Keratinocyte (primary cell): ENCODE data around the gene MAPK14. TPM values are rescaled to one million over a fixed set of nuclear protein-coding genes. Genes with fewer than 3 reads are reported as not detected.

Source experiments
- DNase-seq: peaks from one replicate; pipeline ENCODE4 v3.0.0-alpha.2; 2011; ENCODE audit warnings: low read depth, missing footprints, low spot score
- FAIRE-seq: peaks from 2 replicates; lab custom pipeline; 2011; peaks lifted over from hg19 to GRCh38; lab: Jason Lieb, UNC
- H2AFZ ChIP-seq: 2 replicates; pipeline ENCODE4 v1.6.0; 2012; ENCODE audit warnings: low read length, control low read depth, inconsistent platforms; ENCODE audit not compliant: control insufficient read depth
- H3K27ac ChIP-seq: 2 replicates; pipeline ENCODE4 v1.5.1; 2011; ENCODE audit warnings: low read length; ENCODE audit not compliant: control insufficient read depth, insufficient read depth
- H3K27me3 ChIP-seq: 3 replicates; pipeline ENCODE4 v1.6.0; 2011; ENCODE audit warnings: low read length; ENCODE audit not compliant: control insufficient read depth, insufficient read depth; ENCODE audit errors: extremely low read depth
- H3K36me3 ChIP-seq, 2 experiments: 2 replicates in 1 of 2; 3 replicates in 1 of 2; pipeline ENCODE4 v1.5.1; 2011; ENCODE audit warnings: low read length in 2 of 2, mild to moderate bottlenecking in 1 of 2; ENCODE audit not compliant: control insufficient read depth in 2 of 2, insufficient read depth in 2 of 2; ENCODE audit errors: extremely low read depth in 1 of 2
- H3K4me1 ChIP-seq: 3 replicates; pipeline ENCODE4 v1.5.1; 2011; ENCODE audit warnings: low read length; ENCODE audit not compliant: control insufficient read depth, insufficient read depth; ENCODE audit errors: extremely low read depth
- H3K4me2 ChIP-seq: 3 replicates; pipeline ENCODE4 v1.6.0; 2011; ENCODE audit warnings: low read depth, low read length; ENCODE audit not compliant: control insufficient read depth, insufficient read depth; ENCODE audit errors: extremely low read depth
- H3K4me3 ChIP-seq, 3 experiments: fragments of 200-600 bp in 1 of 3; sonication (generic) in 1 of 3; 2 replicates in 2 of 3; 3 replicates in 1 of 3; pipeline ENCODE4 v1.5.1; 2011 to 2016; ENCODE audit warnings: low read length in 3 of 3, mild to moderate bottlenecking in 3 of 3, control low read depth in 2 of 3, inconsistent platforms in 1 of 3, low read depth in 1 of 3, mixed read lengths in 1 of 3, mixed run types in 1 of 3, moderate library complexity in 1 of 3; ENCODE audit not compliant: control insufficient read depth in 2 of 3, insufficient read depth in 2 of 3; ENCODE audit errors: extremely low read depth in 1 of 3
- H3K79me2 ChIP-seq: 2 replicates; pipeline ENCODE4 v1.6.0; 2012; ENCODE audit warnings: low read length; ENCODE audit not compliant: control insufficient read depth, insufficient read depth
- H3K9ac ChIP-seq: 3 replicates; pipeline ENCODE4 v1.6.0; 2011; ENCODE audit warnings: low read length; ENCODE audit not compliant: control insufficient read depth, insufficient read depth; ENCODE audit errors: extremely low read depth
- H3K9me1 ChIP-seq: 3 replicates; pipeline ENCODE4 v1.6.0; 2011; ENCODE audit warnings: low read length; ENCODE audit not compliant: control insufficient read depth, insufficient read depth; ENCODE audit errors: extremely low read depth
- H3K9me3 ChIP-seq: 2 replicates; pipeline ENCODE4 v1.5.1; 2012; ENCODE audit warnings: low read depth, low read length; ENCODE audit not compliant: control insufficient read depth
- H4K20me1 ChIP-seq: 3 replicates; pipeline ENCODE4 v1.6.0; 2011; ENCODE audit warnings: low read length; ENCODE audit not compliant: control insufficient read depth, insufficient read depth; ENCODE audit errors: extremely low read depth
- EZH2 ChIP-seq: IDR thresholded peaks from one replicate; pipeline ENCODE4 v1.6.1; 2012; ENCODE audit warnings: inconsistent platforms, mild to moderate bottlenecking, low read length, moderate library complexity
- dilution Hi-C: fragments of 300-500 bp; cut with MboI; formaldehyde crosslinking; loops from one replicate; pipeline ENCODE4 v1.7.0; 2020; ENCODE audit warnings: low sequenced_read_pairs; ENCODE audit not compliant: extremely low pct_ligation_motif_present
- polyA plus RNA-seq, 5 experiments: library from polyadenylated mRNA; depleted of rRNA in 3 of 5; stranded (reverse) in 3 of 5; stranded (forward) in 1 of 5; unstranded in 1 of 5; fragments of >200 nt; gene quantifications; 1 replicate in 1 of 5; 2 replicates in 3 of 5; 3 replicates in 1 of 5; pipeline versions ENCODE4 v1.2.1 to v1.2.3, GENCODE V29; 2011 to 2012; ENCODE audit warnings: missing spikeins in 2 of 5, low read depth in 1 of 5, low replicate concordance in 1 of 5
- TF ChIP-seq, protein P1 (sequence below), 3 experiments: IDR thresholded peaks in 1 of 3; conservative IDR thresholded peaks in 1 of 3; optimal IDR thresholded peaks in 1 of 3; 2 replicates in 2 of 3; 3 replicates in 1 of 3; pipeline versions ENCODE3 to v1.5.1; 2011; ENCODE audit warnings: low read length in 3 of 3, mild to moderate bottlenecking in 3 of 3, moderate library complexity in 2 of 3, control low read depth in 1 of 3, inconsistent platforms in 1 of 3; ENCODE audit not compliant: insufficient read depth in 2 of 3; ENCODE audit errors: extremely low read depth in 1 of 3

Gene MAPK14
- polyA plus RNA-seq, 1 donor (not counting 4 experiments of a cell fraction or from before 2014, with no cell fraction given): 52.4 TPM

DNA sequence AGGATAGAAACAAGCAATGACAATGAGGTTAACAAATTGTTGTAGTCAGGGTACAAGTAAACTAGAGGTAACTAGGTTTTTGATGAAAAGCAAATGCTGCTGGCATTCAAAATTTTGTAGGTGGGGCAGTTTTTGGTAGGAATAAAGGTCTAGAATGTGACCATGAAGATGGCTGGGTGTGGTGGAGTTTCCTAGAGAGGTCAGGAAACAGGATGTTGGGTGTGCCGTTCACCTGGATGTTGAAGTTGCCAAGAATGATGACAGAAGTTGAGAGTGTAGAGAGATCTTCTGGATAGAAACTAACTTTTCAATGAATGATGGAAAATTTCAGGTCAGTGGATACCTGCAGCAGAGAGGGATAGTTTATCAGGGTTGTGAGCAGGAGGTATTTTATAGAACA, 22.7 kb downstream of the MAPK14 start:
- H3K27me3 ChIP-seq: no peaks in the 10 kb centered on the region
- no peak overlapping the region for H2AFZ ChIP-seq
- H3K9ac ChIP-seq: no peak overlapping the region
- peaks cover 74% of the 10 kb centered on the region for H3K79me2 ChIP-seq
- FAIRE-seq: peak; percentile 84
- no peaks in the 10 kb centered on the region for H3K9me1 ChIP-seq
- dilution Hi-C loops: no loop called here
- H3K9me3 ChIP-seq: no peaks in the 10 kb centered on the region
- peak overlapping the region; percentile 49 for H3K4me2 ChIP-seq
- H3K4me3 ChIP-seq: no peak overlapping the region
- no peak for DNase-seq
- H3K36me3 ChIP-seq: peaks cover 1 to 3% of the 10 kb centered on the region in 2 experiments
- no peak for TF ChIP-seq EZH2
- TF ChIP-seq, protein P1, sequence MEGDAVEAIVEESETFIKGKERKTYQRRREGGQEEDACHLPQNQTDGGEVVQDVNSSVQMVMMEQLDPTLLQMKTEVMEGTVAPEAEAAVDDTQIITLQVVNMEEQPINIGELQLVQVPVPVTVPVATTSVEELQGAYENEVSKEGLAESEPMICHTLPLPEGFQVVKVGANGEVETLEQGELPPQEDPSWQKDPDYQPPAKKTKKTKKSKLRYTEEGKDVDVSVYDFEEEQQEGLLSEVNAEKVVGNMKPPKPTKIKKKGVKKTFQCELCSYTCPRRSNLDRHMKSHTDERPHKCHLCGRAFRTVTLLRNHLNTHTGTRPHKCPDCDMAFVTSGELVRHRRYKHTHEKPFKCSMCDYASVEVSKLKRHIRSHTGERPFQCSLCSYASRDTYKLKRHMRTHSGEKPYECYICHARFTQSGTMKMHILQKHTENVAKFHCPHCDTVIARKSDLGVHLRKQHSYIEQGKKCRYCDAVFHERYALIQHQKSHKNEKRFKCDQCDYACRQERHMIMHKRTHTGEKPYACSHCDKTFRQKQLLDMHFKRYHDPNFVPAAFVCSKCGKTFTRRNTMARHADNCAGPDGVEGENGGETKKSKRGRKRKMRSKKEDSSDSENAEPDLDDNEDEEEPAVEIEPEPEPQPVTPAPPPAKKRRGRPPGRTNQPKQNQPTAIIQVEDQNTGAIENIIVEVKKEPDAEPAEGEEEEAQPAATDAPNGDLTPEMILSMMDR (optimal IDR thresholded peaks at IDR 0.05 in 1 of 3, IDR thresholded peaks at IDR 0.05 in 1 of 3, conservative IDR thresholded peaks at IDR 0.05 in 1 of 3; ENCODE audit: extremely low read depth in 1 of 3, insufficient read depth in 2 of 3, low read length in 3 of 3): no peak
- no peaks in the 10 kb centered on the region for H4K20me1 ChIP-seq
- no peak overlapping the region for H3K27ac ChIP-seq
- H3K4me1 ChIP-seq: peaks cover 13% of the 10 kb centered on the region

DNA sequence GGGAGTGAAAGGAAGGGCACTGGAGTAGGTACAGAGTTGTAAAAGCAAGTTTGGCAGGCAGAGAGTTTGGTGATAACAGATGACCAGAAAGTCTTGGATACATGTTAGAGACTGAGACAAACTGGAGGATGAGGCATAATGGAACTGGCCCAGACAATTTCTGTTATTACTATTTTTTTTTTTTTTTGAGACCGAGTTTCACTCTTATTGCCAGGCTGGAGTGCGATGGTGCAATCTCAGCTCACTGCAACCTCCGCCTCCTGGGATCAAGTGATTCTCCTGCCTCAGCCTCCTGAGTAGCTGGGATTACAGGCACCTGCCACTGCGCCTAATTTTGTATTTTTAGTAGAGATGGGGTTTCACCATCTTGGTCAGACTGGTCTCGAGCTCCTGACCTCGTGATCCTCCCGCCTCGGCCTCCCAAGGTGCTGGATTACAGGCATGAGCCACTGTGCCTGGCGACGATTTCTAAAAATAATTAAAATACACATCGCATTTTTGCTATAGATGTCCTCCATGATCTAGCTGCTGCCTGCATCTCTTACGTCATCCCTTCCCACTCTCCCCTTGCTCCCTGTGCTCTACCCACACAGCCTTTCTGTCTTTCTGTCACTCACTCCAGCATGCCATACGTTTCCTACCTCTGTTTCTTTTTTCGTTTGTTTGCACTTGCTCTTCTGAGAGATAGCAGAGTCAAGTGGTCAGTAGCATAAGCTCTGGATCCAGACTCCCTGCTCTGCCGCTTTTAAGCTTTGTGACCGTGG, 23.5 kb downstream of the MAPK14 start:
- DNase-seq: no peak
- no peak overlapping the region for H3K27ac ChIP-seq
- no peak overlapping the region for H2AFZ ChIP-seq
- H3K9ac ChIP-seq: no peak overlapping the region
- no peaks in the 10 kb centered on the region for H3K27me3 ChIP-seq
- H3K9me3 ChIP-seq: no peaks in the 10 kb centered on the region
- FAIRE-seq: no peak
- no peaks in the 10 kb centered on the region for H3K9me1 ChIP-seq
- no peaks in the 10 kb centered on the region for H4K20me1 ChIP-seq
- peaks cover 13% of the 10 kb centered on the region for H3K4me1 ChIP-seq
- H3K36me3 ChIP-seq: peaks cover 1 to 3% of the 10 kb centered on the region in 2 experiments
- H3K4me3 ChIP-seq: no peak overlapping the region
- TF ChIP-seq, protein P1 (optimal IDR thresholded peaks at IDR 0.05 in 1 of 3, IDR thresholded peaks at IDR 0.05 in 1 of 3, conservative IDR thresholded peaks at IDR 0.05 in 1 of 3; ENCODE audit: extremely low read depth in 1 of 3, insufficient read depth in 2 of 3, low read length in 3 of 3): no peak
- TF ChIP-seq EZH2: no peak
- peaks cover 76% of the 10 kb centered on the region for H3K79me2 ChIP-seq
- H3K4me2 ChIP-seq: peak overlapping the region; percentile 49
- dilution Hi-C loops: no loop called here
